HL-60 (cell line): ENCODE measurements around the gene CACNA2D1.

Experiments used
- POLR2AphosphoS5 ChIP-seq: IDR thresholded peaks from 2 replicates; pipeline ENCODE4 v1.6.1; 2012; ENCODE audit warnings: low read depth
- TF ChIP-seq, protein P1 (sequence below): IDR thresholded peaks from one replicate; pipeline ENCODE4 v1.5.1; 2011; ENCODE audit warnings: low read length, control low read depth, inconsistent platforms; ENCODE audit not compliant: insufficient read depth

DNA sequence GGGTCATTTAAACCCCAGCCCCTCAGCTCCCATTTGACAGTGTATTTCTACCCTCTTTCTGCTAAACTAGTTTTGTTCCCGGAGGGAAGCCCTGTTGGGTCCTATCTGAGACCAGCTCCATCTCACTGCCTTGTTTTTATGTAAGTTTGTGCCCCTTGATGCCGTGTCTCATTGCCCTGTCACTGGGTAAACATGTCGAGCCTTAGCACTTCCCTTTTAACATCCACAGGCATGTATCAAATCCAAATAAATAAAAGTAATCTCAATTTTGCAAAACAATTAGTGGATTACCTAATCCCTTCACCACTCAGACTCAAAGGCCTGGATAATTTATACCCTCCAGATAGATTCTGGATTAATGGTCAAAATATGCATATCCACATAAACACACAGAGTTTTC, 115.7 kb downstream of the CACNA2D1 start:
- no peak for TF ChIP-seq POLR2AphosphoS5
- TF ChIP-seq, protein P1, sequence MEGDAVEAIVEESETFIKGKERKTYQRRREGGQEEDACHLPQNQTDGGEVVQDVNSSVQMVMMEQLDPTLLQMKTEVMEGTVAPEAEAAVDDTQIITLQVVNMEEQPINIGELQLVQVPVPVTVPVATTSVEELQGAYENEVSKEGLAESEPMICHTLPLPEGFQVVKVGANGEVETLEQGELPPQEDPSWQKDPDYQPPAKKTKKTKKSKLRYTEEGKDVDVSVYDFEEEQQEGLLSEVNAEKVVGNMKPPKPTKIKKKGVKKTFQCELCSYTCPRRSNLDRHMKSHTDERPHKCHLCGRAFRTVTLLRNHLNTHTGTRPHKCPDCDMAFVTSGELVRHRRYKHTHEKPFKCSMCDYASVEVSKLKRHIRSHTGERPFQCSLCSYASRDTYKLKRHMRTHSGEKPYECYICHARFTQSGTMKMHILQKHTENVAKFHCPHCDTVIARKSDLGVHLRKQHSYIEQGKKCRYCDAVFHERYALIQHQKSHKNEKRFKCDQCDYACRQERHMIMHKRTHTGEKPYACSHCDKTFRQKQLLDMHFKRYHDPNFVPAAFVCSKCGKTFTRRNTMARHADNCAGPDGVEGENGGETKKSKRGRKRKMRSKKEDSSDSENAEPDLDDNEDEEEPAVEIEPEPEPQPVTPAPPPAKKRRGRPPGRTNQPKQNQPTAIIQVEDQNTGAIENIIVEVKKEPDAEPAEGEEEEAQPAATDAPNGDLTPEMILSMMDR = no peak
